Gastrocnemius medialis (tissue), 4 donors: Measurements from ENCODE around the gene LAMA3. TPM values are rescaled to one million over a fixed set of nuclear protein-coding genes. Genes with fewer than 3 reads are reported as not detected.

Source experiments
- ATAC-seq, 2 donors: fragments of 150-250 bp; one replicate each; pipeline ENCODE4 v1.9.1; 2016
- DNase-seq, 2 donors: peaks; one replicate each; pipeline ENCODE4 v3.0.0-alpha.2; 2019
- H3K27ac ChIP-seq, 4 donors: fragments of 200-600 bp; sonication (generic); 1 replicate in 1 of 4; 2 replicates in 3 of 4; pipeline ENCODE4 v1.5.1; 2016 to 2018; ENCODE audit warnings: mild to moderate bottlenecking in 2 of 4, moderate library complexity in 1 of 4
- H3K27me3 ChIP-seq, 3 donors: fragments of 200-600 bp; sonication (generic) in 2 of 3; 1 replicate in 1 of 3; 2 replicates in 2 of 3; pipeline versions ENCODE4 v1.5.1 to v1.6.0; 2016 to 2019; ENCODE audit warnings: mild to moderate bottlenecking in 1 of 3, moderate library complexity in 1 of 3
- H3K36me3 ChIP-seq, 2 donors: fragments of 200-600 bp; sonication (generic) in 1 of 2; one replicate each; pipeline ENCODE4 v1.5.1; 2017 to 2018
- H3K4me1 ChIP-seq, 2 donors: fragments of 200-600 bp; sonication (generic) in 1 of 2; one replicate each; pipeline ENCODE4 v1.5.1; 2016 to 2017; ENCODE audit warnings: mild to moderate bottlenecking in 2 of 2
- H3K4me3 ChIP-seq, 4 donors: fragments of 200-600 bp; sonication (generic) in 3 of 4; 1 replicate in 1 of 4; 2 replicates in 3 of 4; pipeline ENCODE4 v1.5.1; 2016 to 2019; ENCODE audit warnings: mild to moderate bottlenecking in 2 of 4
- H3K9me3 ChIP-seq, 3 donors: fragments of 200-600 bp; sonication (generic) in 2 of 3; 1 replicate in 1 of 3; 2 replicates in 2 of 3; pipeline ENCODE4 v1.5.1; 2016 to 2019
- POLR2A ChIP-seq, 2 donors: fragments of 450-650 bp; IDR thresholded peaks; one replicate each; pipeline ENCODE4 v1.6.1; 2017; ENCODE audit warnings: antibody characterized with exemption in 2 of 2, mild to moderate bottlenecking in 2 of 2, moderate library complexity in 2 of 2
- in situ Hi-C, 4 donors: fragments of 200-750 bp; cut with MboI; loops; one replicate each; pipeline versions ENCODE4 v1.15.0 to v1.8.0; 2017; ENCODE audit warnings: low sequenced_read_pairs in 4 of 4
- intact Hi-C: fragments of 100-400 bp; cut with DNase I; formaldehyde crosslinking; loops from one replicate; pipeline ENCODE4 v1.15.1; 2023; ENCODE audit warnings: low total_unique reads
- total RNA-seq, 4 donors: library from RNA; depleted of rRNA; stranded (reverse); fragments of >200 nt; gene quantifications; one replicate each; pipeline versions ENCODE4 v1.1.0 to v1.2.3, GENCODE V29; 2016
- TF ChIP-seq, protein P1 (sequence below), 5 experiments: fragments of 450-650 bp in 3 of 5; fragments of 200-600 bp in 2 of 5; sonication (generic) in 2 of 5; IDR thresholded peaks in 4 of 5; conservative IDR thresholded peaks in 1 of 5; 1 replicate in 4 of 5; 2 replicates in 1 of 5; pipeline ENCODE4 v1.5.1; 2016 to 2019; ENCODE audit warnings: antibody characterized with exemption in 5 of 5, mild to moderate bottlenecking in 3 of 5, moderate library complexity in 3 of 5

The LAMA3 gene
- total RNA-seq, 4 donors from 2014 or later, result 1.1 to 5.3 (median 2.1) TPM

- Histone ChIP-seq H3K36me3 (no peaks in the 10 kb centered on the region), H3K4me3 (no peak overlapping the region), H3K27me3 (no peaks in the 10 kb centered on the region), H3K27ac (no peak overlapping the region), H3K9me3 (no peaks in the 10 kb centered on the region), H3K4me1 (no peaks in the 10 kb centered on the region)
- intact Hi-C loops, result loop anchor here (10.0 kb wide), 1 partner anchor 45 kb away; no protein-coding TSS in a partner anchor
- no peak for DNase-seq
- no peak for TF ChIP-seq POLR2A (IDR thresholded peaks at IDR 0.05)
- TF ChIP-seq, protein P1, sequence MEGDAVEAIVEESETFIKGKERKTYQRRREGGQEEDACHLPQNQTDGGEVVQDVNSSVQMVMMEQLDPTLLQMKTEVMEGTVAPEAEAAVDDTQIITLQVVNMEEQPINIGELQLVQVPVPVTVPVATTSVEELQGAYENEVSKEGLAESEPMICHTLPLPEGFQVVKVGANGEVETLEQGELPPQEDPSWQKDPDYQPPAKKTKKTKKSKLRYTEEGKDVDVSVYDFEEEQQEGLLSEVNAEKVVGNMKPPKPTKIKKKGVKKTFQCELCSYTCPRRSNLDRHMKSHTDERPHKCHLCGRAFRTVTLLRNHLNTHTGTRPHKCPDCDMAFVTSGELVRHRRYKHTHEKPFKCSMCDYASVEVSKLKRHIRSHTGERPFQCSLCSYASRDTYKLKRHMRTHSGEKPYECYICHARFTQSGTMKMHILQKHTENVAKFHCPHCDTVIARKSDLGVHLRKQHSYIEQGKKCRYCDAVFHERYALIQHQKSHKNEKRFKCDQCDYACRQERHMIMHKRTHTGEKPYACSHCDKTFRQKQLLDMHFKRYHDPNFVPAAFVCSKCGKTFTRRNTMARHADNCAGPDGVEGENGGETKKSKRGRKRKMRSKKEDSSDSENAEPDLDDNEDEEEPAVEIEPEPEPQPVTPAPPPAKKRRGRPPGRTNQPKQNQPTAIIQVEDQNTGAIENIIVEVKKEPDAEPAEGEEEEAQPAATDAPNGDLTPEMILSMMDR (IDR thresholded peaks at IDR 0.05 in 4 of 5, conservative IDR thresholded peaks at IDR 0.05 in 1 of 5), result no peak
- no peak for ATAC-seq
- in situ Hi-C loops, result loop anchor here in 1 of 4 donors (10.0 kb wide), 1 partner anchor 55 kb away; no protein-coding TSS in a partner anchor
These were observed 190.8 kb downstream of the LAMA3 start for GRCh38 chr18:23879966-23880565.

DNA sequence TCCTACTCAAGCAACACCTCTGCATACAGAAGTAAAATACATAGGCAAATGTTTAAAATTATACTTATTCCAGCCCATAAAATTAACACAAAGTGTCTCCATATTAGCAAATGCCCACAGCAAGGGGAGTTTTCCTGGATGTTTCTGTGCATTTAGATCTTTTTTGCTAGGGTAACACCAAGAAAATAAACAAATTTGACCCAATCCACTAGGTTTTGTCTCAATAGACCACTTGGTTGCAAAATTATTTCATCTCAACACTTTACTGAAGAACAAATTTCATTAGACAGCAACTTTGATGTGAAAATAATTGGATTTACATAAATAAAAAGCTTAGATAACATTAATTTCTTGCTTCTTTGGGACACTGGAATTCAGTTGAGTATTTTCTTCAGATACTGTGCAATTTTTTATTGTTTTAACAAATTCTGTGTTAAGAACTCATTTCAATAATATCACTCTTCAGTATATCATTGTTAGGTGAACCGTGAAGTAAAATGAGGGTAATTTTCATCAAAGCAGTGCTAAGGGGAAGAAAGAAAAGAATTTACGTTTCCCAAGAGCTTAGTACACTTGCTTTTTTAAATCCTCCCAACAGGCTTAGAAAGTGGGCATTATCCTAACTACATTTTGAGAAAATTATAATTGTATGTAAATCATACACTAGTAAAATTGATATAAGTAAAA is 191.8 kb downstream of the LAMA3 start:
- Histone ChIP-seq H3K27me3 (no peaks in the 10 kb centered on the region), H3K36me3 (no peaks in the 10 kb centered on the region), H3K9me3 (no peaks in the 10 kb centered on the region), H3K4me1 (no peaks in the 10 kb centered on the region), H3K4me3 (no peak overlapping the region), H3K27ac (no peak overlapping the region)
- ATAC-seq (no peak), DNase-seq (no peak)
- TF ChIP-seq, protein P1 (IDR thresholded peaks at IDR 0.05 in 4 of 5, conservative IDR thresholded peaks at IDR 0.05 in 1 of 5), result no peak
- no peak for TF ChIP-seq POLR2A (IDR thresholded peaks at IDR 0.05)
- intact Hi-C loops, result loop anchor here (10.0 kb wide), 1 partner anchor 46 kb away; no protein-coding TSS in a partner anchor
- in situ Hi-C loops, result loop anchor here in 1 of 4 donors (10.0 kb wide), 1 partner anchor 56 kb away; no protein-coding TSS in a partner anchor

- DNase-seq (no peak), ATAC-seq (no peak)
- Histone ChIP-seq H3K4me1 (no peaks in the 10 kb centered on the region), H3K36me3 (no peaks in the 10 kb centered on the region), H3K27me3 (no peaks in the 10 kb centered on the region), H3K27ac (no peak overlapping the region), H3K4me3 (no peak overlapping the region), H3K9me3 (no peaks in the 10 kb centered on the region)
- intact Hi-C loops, result loop anchor here (10.0 kb wide), 1 partner anchor 47 kb away; no protein-coding TSS in a partner anchor
- TF ChIP-seq, protein P1 (IDR thresholded peaks at IDR 0.05 in 4 of 5, conservative IDR thresholded peaks at IDR 0.05 in 1 of 5), result no peak
- no peak for TF ChIP-seq POLR2A (IDR thresholded peaks at IDR 0.05)
- in situ Hi-C loops, result loop anchor here in 1 of 4 donors (10.0 kb wide), 1 partner anchor 57 kb away; no protein-coding TSS in a partner anchor
These were observed 192.5 kb downstream of the LAMA3 start for GRCh38 chr18:23881778-23882177.

GRCh38 chr18:23882616-23883276 is 193.5 kb downstream of the LAMA3 start:
- Histone ChIP-seq H3K4me3 (no peak overlapping the region), H3K36me3 (no peaks in the 10 kb centered on the region), H3K4me1 (no peaks in the 10 kb centered on the region), H3K9me3 (no peaks in the 10 kb centered on the region), H3K27ac (peak overlapping the region; percentile 18 to 50 (median 32)), H3K27me3 (no peaks in the 10 kb centered on the region)
- no peak for ATAC-seq
- in situ Hi-C loops, result loop anchor here in 1 of 4 donors (10.0 kb wide), 1 partner anchor 58 kb away; no protein-coding TSS in a partner anchor
- TF ChIP-seq, protein P1 (IDR thresholded peaks at IDR 0.05 in 4 of 5, conservative IDR thresholded peaks at IDR 0.05 in 1 of 5), result no peak
- no peak for TF ChIP-seq POLR2A (IDR thresholded peaks at IDR 0.05)
- intact Hi-C loops, result loop anchor here (10.0 kb wide), 1 partner anchor 48 kb away; no protein-coding TSS in a partner anchor
- DNase-seq, result no peak
